HepG2 (cell line): ENCODE data around the gene SH3GLB2. TPM values are rescaled to one million over a fixed set of nuclear protein-coding genes. Genes with fewer than 3 reads are reported as not detected.

Experiments
- ARNTL ChIP-seq: sonication (generic); formaldehyde crosslinking; IDR thresholded peaks from 2 replicates; pipeline ENCODE4 v1.4.0; 2020; ENCODE audit warnings: mild to moderate bottlenecking, missing genetic modification reagents
- FOSL1 ChIP-seq: sonication (generic); formaldehyde crosslinking; IDR thresholded peaks from 2 replicates; pipeline ENCODE4 v1.9.0; 2021; ENCODE audit warnings: missing genetic modification reagents, borderline replicate concordance
- GATAD2A ChIP-seq: IDR thresholded peaks from 2 replicates; pipeline ENCODE4 v1.6.1; 2016
- HNRNPK ChIP-seq: fragments of 200-400 bp; formaldehyde crosslinking; IDR thresholded peaks from 2 replicates; pipeline ENCODE4 v1.6.1; 2018; ENCODE audit warnings: low read length, low read depth, moderate library complexity, mild to moderate bottlenecking; ENCODE audit not compliant: poor library complexity, severe bottlenecking
- HNRNPLL ChIP-seq: fragments of 200-400 bp; formaldehyde crosslinking; IDR thresholded peaks from 2 replicates; pipeline ENCODE4 v1.6.1; 2017; ENCODE audit warnings: mild to moderate bottlenecking, low read depth, low read length; ENCODE audit not compliant: poor library complexity, severe bottlenecking
- KDM6A ChIP-seq: IDR thresholded peaks from 2 replicates; pipeline ENCODE4 v1.6.1; 2016; ENCODE audit warnings: low read depth
- MLLT10 ChIP-seq: sonication (generic); formaldehyde crosslinking; IDR thresholded peaks from 2 replicates; pipeline ENCODE4 v1.4.0; 2020; ENCODE audit warnings: missing genetic modification reagents
- NAIF1 ChIP-seq: sonication (generic); formaldehyde crosslinking; IDR thresholded peaks from 2 replicates; pipeline ENCODE4 v1.5.0; 2020; ENCODE audit warnings: mild to moderate bottlenecking, missing genetic modification reagents, borderline replicate concordance
- NCOA1 ChIP-seq: sonication (generic); formaldehyde crosslinking; IDR thresholded peaks from 2 replicates; pipeline ENCODE4 v1.9.0; 2021; ENCODE audit warnings: missing genetic modification reagents
- PHB2 ChIP-seq: fragments of 450-650 bp; IDR thresholded peaks from 2 replicates; pipeline ENCODE4 v1.6.1; 2018; ENCODE audit not compliant: partially characterized antibody
- SATB2 ChIP-seq: sonication (generic); formaldehyde crosslinking; IDR thresholded peaks from 2 replicates; pipeline ENCODE4 v1.5.0; 2020; ENCODE audit warnings: missing genetic modification reagents
- SYNCRIP ChIP-seq: fragments of 200-400 bp; formaldehyde crosslinking; IDR thresholded peaks from 2 replicates; pipeline ENCODE4 v1.6.1; 2018; ENCODE audit warnings: mild to moderate bottlenecking, low read depth, low read length; ENCODE audit not compliant: insufficient read depth
- YEATS4 ChIP-seq: sonication (generic); formaldehyde crosslinking; IDR thresholded peaks from 2 replicates; pipeline ENCODE4 v1.4.0; 2020; ENCODE audit warnings: missing genetic modification reagents, borderline replicate concordance
- ZBTB3 ChIP-seq: sonication (generic); formaldehyde crosslinking; IDR thresholded peaks from 2 replicates; pipeline ENCODE4 v1.4.0; 2020; ENCODE audit warnings: low read depth, mild to moderate bottlenecking, moderate library complexity, missing genetic modification reagents, borderline replicate concordance
- ZNF136 ChIP-seq: sonication (generic); formaldehyde crosslinking; IDR thresholded peaks from 2 replicates; pipeline ENCODE4 v1.8.1; 2022; ENCODE audit warnings: low read depth, mild to moderate bottlenecking, moderate library complexity, missing genetic modification reagents
- ZNF788 ChIP-seq: sonication (generic); formaldehyde crosslinking; IDR thresholded peaks from 2 replicates; pipeline ENCODE4 v1.5.0; 2020; ENCODE audit warnings: mild to moderate bottlenecking, missing genetic modification reagents, borderline replicate concordance
- ZSCAN22 ChIP-seq: sonication (generic); formaldehyde crosslinking; IDR thresholded peaks from 2 replicates; pipeline ENCODE4 v1.4.0; 2020; ENCODE audit warnings: mild to moderate bottlenecking, missing genetic modification reagents
- polyA plus RNA-seq, 8 experiments: library from polyadenylated mRNA; depleted of rRNA in 3 of 8; stranded (reverse) in 7 of 8; unstranded in 1 of 8; fragments of >200 nt; fragmentation: Illumina TruSeq in 4 of 8; extraction: Trizol in 4 of 8; gene quantifications; 2 replicates each; pipeline versions ENCODE4 v1.2.1 to v1.2.3, GENCODE V29; 2011 to 2016; ENCODE audit warnings: low read depth in 4 of 8, missing spikeins in 1 of 8, mixed read lengths in 1 of 8; ENCODE audit not compliant: insufficient read depth in 1 of 8
- total RNA-seq, 5 experiments: library from RNA; depleted of rRNA; stranded (reverse); fragments of >200 nt; fragmentation: Illumina TruSeq; extraction: Trizol; gene quantifications; 2 replicates each; pipeline ENCODE4 v1.2.3, GENCODE V29; 2016; ENCODE audit warnings: low read depth in 1 of 5
- TF ChIP-seq, protein P1 (sequence below): sonication (generic); formaldehyde crosslinking; conservative IDR thresholded peaks from 2 replicates; pipeline ENCODE4 v1.8.0; 2022; ENCODE audit warnings: low read depth, missing genetic modification reagents
- TF ChIP-seq, protein P2 (sequence below): fragments of 450-650 bp; IDR thresholded peaks from 2 replicates; pipeline ENCODE4 v1.6.1; 2016
- TF ChIP-seq, protein P3 (sequence below): IDR thresholded peaks from 2 replicates; pipeline ENCODE4 v1.6.1; 2016; ENCODE audit warnings: low read depth
- TF ChIP-seq, protein P4 (sequence below): sonication (generic); formaldehyde crosslinking; IDR thresholded peaks from 2 replicates; pipeline ENCODE4 v1.8.1; 2023; ENCODE audit warnings: missing genetic modification reagents, mild to moderate bottlenecking, borderline replicate concordance
- TF ChIP-seq, protein P5 (sequence below): sonication (generic); formaldehyde crosslinking; IDR thresholded peaks from 2 replicates; pipeline ENCODE4 v1.5.0; 2020; ENCODE audit warnings: mild to moderate bottlenecking, missing genetic modification reagents

SH3GLB2 gene
- total and polyA plus RNA-seq, 2 of the 13 experiments (the other 11 are each of a cell fraction or from before 2014, with no cell fraction given): 24.0 to 40.6 TPM

DNA sequence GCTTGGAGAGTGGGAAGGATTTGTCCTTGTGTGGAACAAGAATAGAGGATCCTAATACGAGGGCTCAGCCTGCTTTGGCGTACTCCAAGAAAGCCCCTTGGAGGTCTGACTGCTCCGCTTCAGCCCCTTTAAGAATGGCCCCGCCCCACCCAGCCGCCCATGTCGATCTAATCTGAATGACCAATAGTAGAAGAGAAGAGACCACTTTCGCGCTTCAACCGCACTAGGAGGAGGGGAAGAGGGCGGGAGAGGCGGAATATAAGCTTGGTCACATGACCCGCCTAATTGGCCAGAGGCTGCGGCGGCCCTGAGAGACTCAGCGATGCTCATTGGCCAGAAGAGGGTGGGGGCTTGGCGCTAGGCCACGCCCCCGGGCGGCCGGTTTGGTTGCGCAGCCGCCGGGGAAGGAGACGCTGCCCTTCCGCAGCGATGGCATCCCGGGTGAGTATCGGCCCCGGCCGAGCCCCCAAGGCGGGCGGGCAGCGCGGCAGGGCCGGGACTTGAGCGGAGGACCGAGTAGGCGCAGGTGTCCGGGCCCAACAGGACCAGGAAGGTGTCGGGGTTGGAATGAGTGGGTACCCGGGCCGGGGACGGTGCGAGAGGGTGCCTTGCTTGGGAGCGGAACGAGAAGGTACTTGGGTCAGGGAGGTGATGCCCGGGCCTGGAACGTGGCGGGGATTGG is 8.3 kb upstream of the SH3GLB2 start, which contains the start of gene MIGA2 (continued):
- TF ChIP-seq, protein P1, sequence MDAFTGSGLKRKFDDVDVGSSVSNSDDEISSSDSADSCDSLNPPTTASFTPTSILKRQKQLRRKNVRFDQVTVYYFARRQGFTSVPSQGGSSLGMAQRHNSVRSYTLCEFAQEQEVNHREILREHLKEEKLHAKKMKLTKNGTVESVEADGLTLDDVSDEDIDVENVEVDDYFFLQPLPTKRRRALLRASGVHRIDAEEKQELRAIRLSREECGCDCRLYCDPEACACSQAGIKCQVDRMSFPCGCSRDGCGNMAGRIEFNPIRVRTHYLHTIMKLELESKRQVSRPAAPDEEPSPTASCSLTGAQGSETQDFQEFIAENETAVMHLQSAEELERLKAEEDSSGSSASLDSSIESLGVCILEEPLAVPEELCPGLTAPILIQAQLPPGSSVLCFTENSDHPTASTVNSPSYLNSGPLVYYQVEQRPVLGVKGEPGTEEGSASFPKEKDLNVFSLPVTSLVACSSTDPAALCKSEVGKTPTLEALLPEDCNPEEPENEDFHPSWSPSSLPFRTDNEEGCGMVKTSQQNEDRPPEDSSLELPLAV (CRISPR knock-in tag): no peak
- TF ChIP-seq KDM6A (no peak), PHB2 (no peak), MLLT10 (CRISPR knock-in tag) (no peak), NCOA1 (CRISPR knock-in tag) (no peak), ZSCAN22 (CRISPR knock-in tag) (no peak), HNRNPLL (peak; percentile 92), ZNF788 (CRISPR knock-in tag) (no peak), GATAD2A (CRISPR knock-in tag) (0 out of 2 replicates have a peak, but pooled peaks have one; percentile 13), SATB2 (CRISPR knock-in tag) (no peak), HNRNPK (no peak), SYNCRIP (no peak), YEATS4 (CRISPR knock-in tag) (peak; percentile 74; the same call in 1 of the 2 replicates), FOSL1 (CRISPR knock-in tag) (no peak), ARNTL (CRISPR knock-in tag) (0 out of 2 replicates have a peak, but pooled peaks have one; percentile 1), ZBTB3 (no peak), ZNF136 (CRISPR knock-in tag) (no peak), NAIF1 (no peak)
- TF ChIP-seq, protein P2, sequence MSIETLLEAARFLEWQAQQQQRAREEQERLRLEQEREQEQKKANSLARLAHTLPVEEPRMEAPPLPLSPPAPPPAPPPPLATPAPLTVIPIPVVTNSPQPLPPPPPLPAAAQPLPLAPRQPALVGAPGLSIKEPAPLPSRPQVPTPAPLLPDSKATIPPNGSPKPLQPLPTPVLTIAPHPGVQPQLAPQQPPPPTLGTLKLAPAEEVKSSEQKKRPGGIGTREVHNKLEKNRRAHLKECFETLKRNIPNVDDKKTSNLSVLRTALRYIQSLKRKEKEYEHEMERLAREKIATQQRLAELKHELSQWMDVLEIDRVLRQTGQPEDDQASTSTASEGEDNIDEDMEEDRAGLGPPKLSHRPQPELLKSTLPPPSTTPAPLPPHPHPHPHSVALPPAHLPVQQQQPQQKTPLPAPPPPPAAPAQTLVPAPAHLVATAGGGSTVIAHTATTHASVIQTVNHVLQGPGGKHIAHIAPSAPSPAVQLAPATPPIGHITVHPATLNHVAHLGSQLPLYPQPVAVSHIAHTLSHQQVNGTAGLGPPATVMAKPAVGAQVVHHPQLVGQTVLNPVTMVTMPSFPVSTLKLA: peak; percentile 32
- TF ChIP-seq, protein P3, sequence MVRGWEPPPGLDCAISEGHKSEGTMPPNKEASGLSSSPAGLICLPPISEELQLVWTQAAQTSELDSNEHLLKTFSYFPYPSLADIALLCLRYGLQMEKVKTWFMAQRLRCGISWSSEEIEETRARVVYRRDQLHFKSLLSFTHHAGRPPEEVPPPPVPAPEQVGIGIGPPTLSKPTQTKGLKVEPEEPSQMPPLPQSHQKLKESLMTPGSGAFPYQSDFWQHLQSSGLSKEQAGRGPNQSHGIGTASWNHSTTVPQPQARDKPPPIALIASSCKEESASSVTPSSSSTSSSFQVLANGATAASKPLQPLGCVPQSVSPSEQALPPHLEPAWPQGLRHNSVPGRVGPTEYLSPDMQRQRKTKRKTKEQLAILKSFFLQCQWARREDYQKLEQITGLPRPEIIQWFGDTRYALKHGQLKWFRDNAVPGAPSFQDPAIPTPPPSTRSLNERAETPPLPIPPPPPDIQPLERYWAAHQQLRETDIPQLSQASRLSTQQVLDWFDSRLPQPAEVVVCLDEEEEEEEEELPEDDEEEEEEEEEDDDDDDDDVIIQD (CRISPR knock-in tag): no peak
- TF ChIP-seq, protein P4, sequence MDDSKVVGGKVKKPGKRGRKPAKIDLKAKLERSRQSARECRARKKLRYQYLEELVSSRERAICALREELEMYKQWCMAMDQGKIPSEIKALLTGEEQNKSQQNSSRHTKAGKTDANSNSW (CRISPR knock-in tag): no peak
- TF ChIP-seq, protein P5, sequence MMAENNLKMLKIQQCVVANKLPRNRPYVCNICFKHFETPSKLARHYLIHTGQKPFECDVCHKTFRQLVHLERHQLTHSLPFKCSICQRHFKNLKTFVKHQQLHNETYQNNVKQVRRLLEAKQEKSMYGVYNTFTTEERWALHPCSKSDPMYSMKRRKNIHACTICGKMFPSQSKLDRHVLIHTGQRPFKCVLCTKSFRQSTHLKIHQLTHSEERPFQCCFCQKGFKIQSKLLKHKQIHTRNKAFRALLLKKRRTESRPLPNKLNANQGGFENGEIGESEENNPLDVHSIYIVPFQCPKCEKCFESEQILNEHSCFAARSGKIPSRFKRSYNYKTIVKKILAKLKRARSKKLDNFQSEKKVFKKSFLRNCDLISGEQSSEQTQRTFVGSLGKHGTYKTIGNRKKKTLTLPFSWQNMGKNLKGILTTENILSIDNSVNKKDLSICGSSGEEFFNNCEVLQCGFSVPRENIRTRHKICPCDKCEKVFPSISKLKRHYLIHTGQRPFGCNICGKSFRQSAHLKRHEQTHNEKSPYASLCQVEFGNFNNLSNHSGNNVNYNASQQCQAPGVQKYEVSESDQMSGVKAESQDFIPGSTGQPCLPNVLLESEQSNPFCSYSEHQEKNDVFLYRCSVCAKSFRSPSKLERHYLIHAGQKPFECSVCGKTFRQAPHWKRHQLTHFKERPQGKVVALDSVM (CRISPR knock-in tag): no peak
